IPS-20b (cell line): ENCODE data around the gene CADM1.

Experiments
- H3K27ac ChIP-seq: one replicate; pipeline ENCODE4 v1.5.1; 2013; ENCODE audit warnings: low read length
- H3K27me3 ChIP-seq: 2 replicates; pipeline ENCODE4 v1.6.1; 2013; ENCODE audit warnings: mild to moderate bottlenecking, low read length, inconsistent platforms; ENCODE audit not compliant: insufficient read depth
- H3K36me3 ChIP-seq: 2 replicates; pipeline ENCODE4 v1.6.1; 2013; ENCODE audit warnings: low read depth, mild to moderate bottlenecking, inconsistent platforms, low read length, moderate library complexity; ENCODE audit not compliant: insufficient read depth
- H3K4me1 ChIP-seq: 2 replicates; pipeline ENCODE4 v1.6.1; 2013; ENCODE audit warnings: mild to moderate bottlenecking, control low read depth, inconsistent platforms, low read length, moderate library complexity; ENCODE audit not compliant: insufficient read depth
- H3K4me3 ChIP-seq: 2 replicates; pipeline ENCODE4 v1.5.1; 2013; ENCODE audit warnings: mild to moderate bottlenecking, low read length, inconsistent platforms
- H3K9ac ChIP-seq: 2 replicates; pipeline ENCODE4 v1.6.1; 2013; ENCODE audit warnings: low read depth, mild to moderate bottlenecking, inconsistent platforms, low read length, moderate library complexity
- H3K9me3 ChIP-seq: 2 replicates; pipeline ENCODE4 v1.6.1; 2013; ENCODE audit warnings: mild to moderate bottlenecking, low read depth, low read length, inconsistent platforms; ENCODE audit not compliant: insufficient read depth

Gene CADM1

GRCh38 chr11:115258216-115258615, 246.0 kb downstream of the CADM1 start:
- Histone ChIP-seq H3K36me3 (no peaks in the 10 kb centered on the region), H3K4me1 (peaks cover 12% of the 10 kb centered on the region; the same call in 1 of the 2 replicates), H3K9me3 (no peaks in the 10 kb centered on the region), H3K4me3 (no peak overlapping the region), H3K27ac (no peak overlapping the region), H3K27me3 (no peaks in the 10 kb centered on the region), H3K9ac (no peak overlapping the region)

GRCh38 chr11:115257678-115258077, 246.5 kb downstream of the CADM1 start:
- H3K27me3 ChIP-seq = no peaks in the 10 kb centered on the region
- H3K4me1 ChIP-seq = peaks cover 12% of the 10 kb centered on the region; the same call in 1 of the 2 replicates
- no peaks in the 10 kb centered on the region for H3K36me3 ChIP-seq
- no peaks in the 10 kb centered on the region for H3K9me3 ChIP-seq
- no peak overlapping the region for H3K27ac ChIP-seq
- no peak overlapping the region for H3K9ac ChIP-seq
- H3K4me3 ChIP-seq = no peak overlapping the region

GRCh38 chr11:115257270-115257669, 246.9 kb downstream of the CADM1 start:
- Histone ChIP-seq H3K27ac (no peak overlapping the region), H3K9me3 (no peaks in the 10 kb centered on the region), H3K4me3 (no peak overlapping the region), H3K27me3 (no peaks in the 10 kb centered on the region), H3K4me1 (peaks cover 12% of the 10 kb centered on the region; the same call in 1 of the 2 replicates), H3K9ac (no peak overlapping the region), H3K36me3 (no peaks in the 10 kb centered on the region)

- peaks cover 12% of the 10 kb centered on the region; the same call in 1 of the 2 replicates for H3K4me1 ChIP-seq
- H3K9ac ChIP-seq = no peak overlapping the region
- H3K27ac ChIP-seq = no peak overlapping the region
- H3K4me3 ChIP-seq = no peak overlapping the region
- H3K27me3 ChIP-seq = no peaks in the 10 kb centered on the region
- H3K9me3 ChIP-seq = no peaks in the 10 kb centered on the region
- H3K36me3 ChIP-seq = no peaks in the 10 kb centered on the region
Observed at GRCh38 chr11:115256397-115257197, 247.6 kb downstream of the CADM1 start.

GRCh38 chr11:115255006-115255762, 249.0 kb downstream of the CADM1 start:
- no peak overlapping the region for H3K27ac ChIP-seq
- H3K4me3 ChIP-seq = no peak overlapping the region
- H3K36me3 ChIP-seq = no peaks in the 10 kb centered on the region
- H3K27me3 ChIP-seq = no peaks in the 10 kb centered on the region
- no peaks in the 10 kb centered on the region for H3K9me3 ChIP-seq
- H3K4me1 ChIP-seq = peaks cover 12% of the 10 kb centered on the region; the same call in 1 of the 2 replicates
- no peak overlapping the region for H3K9ac ChIP-seq

GRCh38 chr11:115251126-115251525, 253.1 kb downstream of the CADM1 start:
- H3K27ac ChIP-seq = no peak overlapping the region
- H3K36me3 ChIP-seq = no peaks in the 10 kb centered on the region
- no peaks in the 10 kb centered on the region for H3K9me3 ChIP-seq
- H3K27me3 ChIP-seq = no peaks in the 10 kb centered on the region
- H3K4me1 ChIP-seq = no peaks in the 10 kb centered on the region; the same call in 1 of the 2 replicates
- no peak overlapping the region for H3K4me3 ChIP-seq
- no peak overlapping the region for H3K9ac ChIP-seq

- no peaks in the 10 kb centered on the region for H3K36me3 ChIP-seq
Observed at GRCh38 chr11:115249061-115249578, 255.1 kb downstream of the CADM1 start.

GRCh38 chr11:115247953-115248352, 256.3 kb downstream of the CADM1 start:
- Histone ChIP-seq H3K4me1 (0 out of 2 replicates have a peak, but pooled peaks cover 4% of the 10 kb centered on the region), H3K27me3 (no peaks in the 10 kb centered on the region), H3K36me3 (no peaks in the 10 kb centered on the region), H3K27ac (no peak overlapping the region), H3K9ac (no peak overlapping the region), H3K4me3 (no peak overlapping the region), H3K9me3 (no peaks in the 10 kb centered on the region)

More at GRCh38 chr11:115249061-115249578, 255.1 kb downstream of the CADM1 start:
- no peak overlapping the region for H3K4me3 ChIP-seq
- no peaks in the 10 kb centered on the region for H3K9me3 ChIP-seq
- no peak overlapping the region for H3K9ac ChIP-seq
- no peak overlapping the region for H3K27ac ChIP-seq
- 0 out of 2 replicates have a peak, but pooled peaks cover 4% of the 10 kb centered on the region for H3K4me1 ChIP-seq
- no peaks in the 10 kb centered on the region for H3K27me3 ChIP-seq

GRCh38 chr11:115247361-115247760, 256.9 kb downstream of the CADM1 start:
- H3K9ac ChIP-seq = no peak overlapping the region
- H3K27me3 ChIP-seq = no peaks in the 10 kb centered on the region
- no peaks in the 10 kb centered on the region for H3K9me3 ChIP-seq
- no peaks in the 10 kb centered on the region for H3K36me3 ChIP-seq
- H3K4me3 ChIP-seq = no peak overlapping the region
- 0 out of 2 replicates have a peak, but pooled peaks cover 4% of the 10 kb centered on the region for H3K4me1 ChIP-seq
- no peak overlapping the region for H3K27ac ChIP-seq

GRCh38 chr11:115244758-115245157, 259.5 kb downstream of the CADM1 start:
- Histone ChIP-seq H3K27ac (no peak overlapping the region), H3K4me1 (peaks cover 7% of the 10 kb centered on the region; the same call in 1 of the 2 replicates), H3K36me3 (no peaks in the 10 kb centered on the region), H3K9me3 (no peaks in the 10 kb centered on the region), H3K4me3 (no peak overlapping the region), H3K9ac (no peak overlapping the region), H3K27me3 (no peaks in the 10 kb centered on the region)

GRCh38 chr11:115244296-115244695, 259.9 kb downstream of the CADM1 start:
- Histone ChIP-seq H3K9me3 (no peaks in the 10 kb centered on the region), H3K27ac (no peak overlapping the region), H3K27me3 (no peaks in the 10 kb centered on the region), H3K9ac (no peak overlapping the region), H3K4me1 (peaks cover 7% of the 10 kb centered on the region; the same call in 1 of the 2 replicates), H3K4me3 (no peak overlapping the region), H3K36me3 (no peaks in the 10 kb centered on the region)
